Islet of Langerhans (tissue), 1 donor: Measurements from ENCODE around the gene COPG1.
"Not testable (repeated sequence)": the region's sequence is repeated elsewhere in the genome, so short reads cannot be mapped to it uniquely, and the experiment has no call there.

Experiments
- FAIRE-seq: peaks from one replicate; lab custom pipeline; 2011; peaks lifted over from hg19 to GRCh38; lab: Jason Lieb, UNC

The COPG1 gene

DNA sequence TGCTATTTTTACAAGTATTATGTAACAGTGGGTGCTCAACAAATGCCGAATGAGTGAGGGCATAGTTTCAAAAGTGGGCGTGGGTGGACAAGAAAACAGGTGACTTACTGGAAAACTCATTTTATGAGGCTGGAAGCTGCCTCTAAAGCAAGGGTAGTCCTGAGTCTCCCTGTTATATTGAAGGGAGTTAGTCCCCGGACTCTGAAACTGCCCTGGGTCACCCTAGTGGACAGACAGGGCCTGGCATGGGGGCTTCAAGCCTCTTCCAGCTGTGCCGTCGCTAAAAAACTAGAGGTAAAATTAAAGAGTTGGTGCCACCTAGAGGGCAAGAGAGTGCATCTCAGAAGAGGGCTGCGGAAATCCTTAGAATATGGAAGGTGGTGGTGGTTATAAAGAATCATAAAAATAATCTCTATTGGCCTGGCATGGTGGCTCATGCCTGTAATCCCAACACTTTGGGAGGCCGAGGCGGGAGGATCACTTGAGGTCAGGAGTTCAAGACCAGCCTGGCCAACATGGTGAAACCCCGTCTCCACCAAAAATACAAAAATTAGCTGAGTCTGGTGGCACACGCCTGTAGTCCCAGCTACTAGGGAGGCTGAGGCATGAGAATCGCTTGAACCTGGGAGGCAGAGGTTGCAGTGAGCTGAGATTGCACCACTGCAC, 3.6 kb upstream of the COPG1 start:
- FAIRE-seq, result not testable (repeated sequence)

DNA sequence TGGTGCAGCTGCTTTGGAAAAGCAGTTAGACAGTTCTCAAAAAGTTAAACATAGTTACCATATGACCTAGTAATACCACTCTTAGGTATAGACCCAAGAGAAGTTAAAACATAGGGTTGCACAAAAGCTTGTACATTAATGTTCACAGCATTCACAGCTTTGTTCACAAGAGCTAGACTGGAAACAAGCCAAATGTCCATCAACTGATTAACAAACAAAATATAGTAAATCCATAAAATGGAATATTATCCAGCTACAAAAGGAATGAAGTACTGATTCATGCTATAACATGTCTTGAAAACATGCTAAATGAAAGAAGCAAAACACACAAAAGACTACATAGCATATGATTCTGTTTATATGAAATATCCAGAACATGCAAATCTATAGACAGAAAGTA, 2.8 kb upstream of the COPG1 start:
- no peak for FAIRE-seq

DNA sequence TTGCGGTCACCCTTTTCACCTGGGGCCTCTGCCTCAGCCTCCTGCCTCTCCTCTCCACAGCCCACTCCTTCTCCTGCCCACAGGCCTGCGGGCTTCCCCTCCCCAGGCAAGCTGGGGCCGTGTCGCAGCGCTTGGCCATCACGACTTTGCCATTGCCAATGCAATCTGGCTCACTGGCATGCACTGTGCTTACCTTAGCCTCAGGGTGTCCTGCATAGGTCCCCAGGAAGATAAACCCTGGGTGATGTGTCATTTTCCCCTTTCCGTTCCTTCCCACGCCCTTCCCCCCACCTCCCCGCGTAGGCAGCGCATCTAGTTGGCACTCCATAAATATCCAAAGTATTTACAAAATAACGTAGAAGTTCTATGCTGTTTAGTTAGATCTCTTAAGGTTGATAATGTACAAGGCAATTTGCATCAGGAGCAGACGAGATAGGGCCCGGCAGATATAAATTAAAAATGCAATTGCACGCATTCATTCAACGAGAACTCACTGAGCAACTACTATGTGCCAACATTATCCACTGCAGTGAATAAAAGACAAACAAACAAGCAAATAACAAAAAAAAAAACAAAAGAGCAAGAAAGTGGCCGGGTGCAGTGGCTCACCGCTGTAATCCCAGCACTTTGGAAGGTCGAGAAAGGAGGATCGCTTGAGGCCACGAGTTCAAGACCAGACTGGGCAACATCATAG, 973 bp upstream of the COPG1 start:
- FAIRE-seq, result no peak

DNA sequence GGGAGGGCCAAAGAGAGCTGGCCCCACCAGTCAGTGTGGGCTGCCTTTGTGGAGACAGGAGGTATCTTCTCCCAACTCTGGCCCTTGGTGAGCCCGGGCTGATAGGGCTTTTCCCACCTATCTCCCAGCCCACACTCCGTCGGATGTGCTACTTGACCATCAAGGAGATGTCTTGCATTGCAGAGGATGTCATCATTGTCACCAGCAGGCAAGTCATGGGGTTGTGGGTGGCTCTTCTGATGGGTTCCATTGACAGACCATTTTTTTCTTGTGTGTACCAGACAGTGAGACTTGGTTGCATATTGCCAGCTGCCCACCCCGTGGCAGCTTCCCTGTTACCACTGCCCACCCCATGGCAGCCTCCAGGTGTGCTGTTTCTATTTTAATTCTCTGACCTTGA, 3.3 kb downstream of the COPG1 start:
- no peak for FAIRE-seq

DNA sequence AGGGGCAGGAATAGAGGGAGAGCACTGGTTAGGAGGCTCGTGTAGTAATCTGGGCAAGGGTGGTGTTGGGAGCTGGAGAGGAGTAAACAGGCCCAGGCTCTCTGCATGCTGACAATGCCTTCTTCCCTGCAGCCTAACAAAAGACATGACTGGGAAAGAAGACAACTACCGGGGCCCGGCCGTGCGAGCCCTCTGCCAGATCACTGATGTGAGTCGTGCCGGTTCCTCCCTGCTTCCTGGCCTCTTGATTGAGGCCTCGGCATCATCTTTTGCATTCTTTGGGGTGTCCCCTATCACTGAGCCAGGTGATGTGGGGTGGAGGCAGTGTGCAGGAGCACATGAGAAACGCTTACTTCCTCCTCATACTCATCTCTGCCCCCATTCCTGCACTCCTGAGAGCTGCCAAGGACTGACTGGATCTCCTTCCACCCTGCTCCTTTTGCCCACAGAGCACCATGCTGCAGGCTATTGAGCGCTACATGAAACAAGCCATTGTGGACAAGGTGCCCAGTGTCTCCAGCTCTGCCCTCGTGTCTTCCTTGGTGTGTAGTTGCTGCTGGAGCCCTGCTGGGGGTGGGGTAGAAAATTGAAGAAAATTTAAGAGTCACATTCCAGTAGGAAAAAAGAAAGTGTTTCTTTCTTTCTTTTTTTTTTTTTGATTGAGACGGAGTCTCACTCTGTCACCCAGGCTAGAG, 5.3 kb downstream of the COPG1 start:
- no peak for FAIRE-seq

DNA sequence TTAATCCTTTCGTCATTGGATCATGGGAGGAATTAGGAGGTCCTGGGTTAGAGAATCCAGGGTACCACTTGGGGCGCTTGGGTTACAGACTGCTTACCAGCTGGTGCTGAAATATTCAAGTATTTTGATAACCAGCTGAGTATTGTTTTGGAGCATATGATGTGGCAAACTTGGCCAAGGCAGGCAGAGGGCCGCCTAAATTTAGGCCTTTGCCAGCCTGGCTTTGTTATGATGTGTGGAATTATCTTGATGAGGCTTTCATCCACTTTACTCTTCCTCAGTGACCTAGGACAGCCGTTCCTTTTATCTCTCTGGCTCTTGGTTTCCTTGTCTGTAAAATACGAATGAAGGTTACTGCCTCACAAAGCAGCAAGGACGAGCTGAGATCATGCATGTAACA, 6.9 kb downstream of the COPG1 start:
- no peak for FAIRE-seq

DNA sequence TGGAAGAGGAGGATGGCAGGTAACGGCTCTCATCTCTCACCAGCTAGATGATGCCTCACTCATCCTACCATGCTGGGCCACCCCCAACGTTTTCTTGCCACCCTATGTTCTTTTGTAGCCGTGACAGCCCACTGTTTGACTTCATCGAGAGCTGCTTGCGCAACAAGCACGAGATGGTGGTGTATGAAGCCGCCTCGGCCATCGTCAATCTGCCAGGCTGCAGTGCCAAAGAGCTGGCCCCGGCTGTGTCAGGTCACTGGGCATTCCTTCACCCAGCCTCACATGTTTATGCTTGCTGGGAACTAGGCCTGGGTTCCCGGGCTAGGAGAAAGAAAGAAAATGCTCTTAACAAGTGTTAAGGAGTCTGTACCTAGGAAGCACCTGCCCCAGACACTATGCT, 8.2 kb downstream of the COPG1 start:
- no peak for FAIRE-seq

DNA sequence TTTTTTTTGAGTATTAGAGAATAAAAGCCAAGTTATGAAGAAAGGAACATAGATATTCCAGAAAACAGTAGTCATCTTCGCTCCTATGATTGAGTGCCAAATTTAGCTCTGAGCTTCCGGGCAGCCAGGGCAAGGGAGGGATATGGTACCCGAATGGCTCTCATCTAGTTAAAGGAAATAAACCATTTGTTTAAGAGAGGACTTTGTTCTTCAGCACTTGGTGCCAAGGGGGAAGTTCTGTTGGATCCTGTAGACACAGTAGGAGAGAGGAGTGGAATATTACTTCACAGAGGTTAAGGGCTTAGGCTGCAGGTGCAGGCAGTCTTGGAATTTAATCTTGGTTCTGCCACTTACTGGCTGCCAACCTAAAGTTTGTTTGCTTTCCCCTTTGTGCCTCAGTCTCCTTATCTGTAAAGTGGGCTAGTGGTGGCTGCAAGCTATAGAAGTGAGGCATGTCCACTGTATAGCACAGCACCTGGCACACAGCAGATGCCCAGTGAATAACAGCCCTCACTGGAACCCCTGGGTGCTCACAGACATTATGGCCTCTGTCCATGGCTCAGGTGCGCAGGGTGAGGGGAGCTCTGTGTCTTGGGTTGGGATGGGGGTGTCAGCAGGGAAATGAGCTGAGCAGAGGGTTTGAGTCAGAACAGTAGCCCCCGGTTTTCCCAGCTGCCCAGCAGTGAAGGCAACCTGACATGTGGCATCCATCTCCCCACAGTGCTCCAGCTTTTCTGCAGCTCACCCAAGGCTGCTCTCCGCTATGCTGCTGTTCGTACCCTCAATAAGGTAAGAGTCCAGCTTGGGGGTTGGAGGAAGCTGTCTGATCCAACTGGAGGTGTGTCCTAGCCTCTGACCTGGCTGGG, 10.4 kb downstream of the COPG1 start:
- no peak for FAIRE-seq

DNA sequence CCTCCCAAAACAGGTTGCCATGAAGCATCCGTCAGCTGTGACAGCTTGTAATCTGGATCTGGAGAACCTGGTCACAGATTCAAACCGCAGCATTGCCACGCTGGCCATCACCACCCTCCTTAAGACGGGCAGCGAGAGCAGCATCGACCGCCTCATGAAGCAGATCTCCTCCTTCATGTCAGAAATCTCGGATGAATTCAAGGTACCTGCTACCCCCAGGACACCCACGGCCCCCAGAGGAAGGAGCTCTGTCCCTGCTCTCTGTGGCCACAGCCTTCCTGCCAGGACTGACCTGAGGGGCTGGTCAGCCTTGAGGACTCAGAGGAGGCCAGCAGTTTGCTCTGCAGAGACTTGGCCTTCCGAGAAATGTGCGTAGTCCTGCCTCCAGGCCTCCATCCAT, 11.2 kb downstream of the COPG1 start:
- FAIRE-seq, result no peak

DNA sequence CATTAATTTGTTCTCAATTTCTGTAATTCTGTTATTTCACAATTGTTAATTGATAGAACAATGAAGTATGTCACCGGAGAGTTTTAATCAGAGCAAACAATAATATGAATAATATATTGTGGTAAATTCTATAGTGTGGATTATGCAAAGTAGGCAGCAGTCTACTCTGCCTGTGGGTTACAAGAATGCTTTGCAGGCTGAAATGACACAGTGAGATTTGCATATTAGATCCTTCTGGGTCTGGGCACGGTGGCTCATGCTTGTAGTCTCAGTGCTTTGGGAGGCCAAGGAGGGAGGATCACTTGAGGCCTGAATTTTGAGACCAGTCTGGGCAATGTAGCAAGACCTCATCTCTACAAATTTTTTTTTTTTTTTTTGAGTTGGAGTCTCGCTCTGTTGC, 12.5 kb downstream of the COPG1 start:
- no peak for FAIRE-seq

DNA sequence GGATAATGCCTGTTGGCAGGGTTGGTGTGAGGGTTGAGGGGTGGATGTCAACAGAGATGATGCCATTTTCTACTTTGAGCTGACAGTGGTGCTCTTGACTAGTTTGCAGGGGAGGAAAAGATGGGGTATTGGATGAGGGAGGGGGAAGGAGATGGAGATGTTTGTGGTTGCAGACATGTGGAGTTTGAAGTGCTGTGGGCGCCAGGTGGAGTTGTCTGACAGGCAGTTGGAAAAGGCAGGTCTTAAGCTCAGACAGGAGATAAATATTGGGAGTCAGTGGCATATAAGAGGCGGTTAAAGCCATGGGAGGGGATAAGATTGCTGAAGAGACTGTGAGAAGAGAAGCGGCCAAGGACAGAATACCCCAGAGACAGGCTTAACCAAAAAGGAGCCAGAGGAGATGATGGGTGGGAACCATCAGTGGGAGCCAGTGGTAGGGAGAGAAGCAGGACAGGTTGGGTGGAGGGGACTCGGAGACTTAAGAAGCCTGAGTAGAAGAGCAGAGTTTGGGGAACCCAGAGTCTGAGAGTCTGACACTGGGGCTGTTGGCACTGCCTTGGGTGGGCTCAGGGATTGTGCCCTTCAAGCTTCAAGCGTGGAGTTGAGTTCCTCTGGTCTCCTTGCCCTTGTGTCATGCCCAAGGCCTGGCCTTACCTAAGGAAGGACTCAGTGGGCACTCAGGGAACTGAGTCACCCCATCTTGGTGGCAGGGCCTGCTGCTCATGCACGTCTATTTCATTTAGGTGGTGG, 13.9 kb downstream of the COPG1 start:
- FAIRE-seq, result no peak

DNA sequence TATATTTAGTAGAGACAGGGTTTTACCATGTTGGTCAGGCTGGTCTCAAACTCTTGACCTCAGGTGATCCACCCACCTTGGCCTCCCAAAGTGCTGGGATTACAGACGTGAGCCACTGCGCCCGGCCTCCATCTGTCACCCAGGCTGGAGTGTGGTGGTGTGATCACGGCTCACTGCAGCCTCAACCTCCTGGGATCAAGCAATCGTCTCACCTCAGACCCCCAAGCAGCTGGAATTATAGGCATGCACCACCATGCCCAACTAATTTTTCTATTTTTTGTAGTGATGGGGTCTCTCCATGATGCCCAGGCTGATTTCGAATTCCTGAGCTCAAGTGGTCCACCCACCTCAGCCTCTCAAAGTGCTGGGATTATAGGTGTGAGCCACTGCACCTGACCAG, 15.6 kb downstream of the COPG1 start:
- FAIRE-seq, result not testable (repeated sequence)

DNA sequence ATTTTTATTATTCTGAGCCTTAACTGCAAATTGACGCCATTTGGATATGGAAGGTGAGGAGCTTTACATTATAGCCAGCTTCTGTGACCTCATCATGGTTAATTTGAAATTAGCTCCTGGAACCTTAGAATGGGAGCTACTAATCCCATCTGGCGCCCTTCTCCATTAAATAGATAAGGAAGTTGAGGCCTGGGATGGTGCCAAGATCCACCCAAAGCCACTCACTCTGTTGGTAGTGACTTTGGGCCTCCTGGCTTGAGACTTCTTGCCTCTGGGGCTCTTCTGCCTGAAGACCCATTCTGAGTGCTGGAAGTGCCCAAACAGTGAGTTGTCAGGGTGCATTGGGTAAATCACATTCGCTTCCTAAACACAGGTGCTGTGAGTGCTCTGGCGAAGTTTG, 17.2 kb downstream of the COPG1 start:
- no peak for FAIRE-seq

DNA sequence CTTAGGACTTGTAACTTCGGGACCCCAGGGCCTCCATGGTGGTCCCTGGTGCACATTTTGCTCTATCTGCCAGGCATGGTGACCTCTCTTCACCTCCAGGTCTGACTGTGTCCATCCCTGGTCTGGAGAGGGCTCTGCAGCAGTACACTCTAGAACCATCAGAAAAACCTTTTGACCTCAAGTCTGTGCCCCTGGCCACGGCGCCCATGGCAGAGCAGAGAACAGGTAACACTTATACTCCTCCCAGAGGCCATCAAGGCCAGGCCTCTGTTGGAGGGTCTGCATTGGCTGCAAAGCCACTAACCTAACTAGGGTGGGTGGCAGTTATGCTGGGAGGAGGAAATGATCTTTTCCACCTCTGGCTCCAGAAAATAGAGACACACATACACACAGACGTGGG, 19.0 kb downstream of the COPG1 start:
- FAIRE-seq, result no peak

DNA sequence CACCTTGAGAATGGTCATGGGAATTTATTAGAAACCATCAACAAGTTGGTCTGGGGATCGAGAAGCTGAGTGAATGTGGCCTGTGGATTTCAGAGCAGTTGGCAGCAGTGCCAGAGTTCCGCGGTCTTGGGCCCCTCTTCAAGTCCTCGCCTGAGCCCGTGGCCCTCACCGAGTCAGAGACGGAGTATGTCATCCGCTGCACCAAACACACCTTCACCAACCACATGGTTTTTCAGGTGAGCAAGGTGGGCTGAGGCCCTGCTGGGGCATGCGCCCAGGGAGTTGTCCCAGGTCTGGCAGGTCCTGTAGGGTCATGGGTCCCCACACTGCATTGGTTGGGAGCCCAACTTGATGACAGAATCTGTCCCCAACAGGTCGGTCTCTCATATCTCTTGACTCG, 22.3 kb downstream of the COPG1 start:
- no peak for FAIRE-seq

DNA sequence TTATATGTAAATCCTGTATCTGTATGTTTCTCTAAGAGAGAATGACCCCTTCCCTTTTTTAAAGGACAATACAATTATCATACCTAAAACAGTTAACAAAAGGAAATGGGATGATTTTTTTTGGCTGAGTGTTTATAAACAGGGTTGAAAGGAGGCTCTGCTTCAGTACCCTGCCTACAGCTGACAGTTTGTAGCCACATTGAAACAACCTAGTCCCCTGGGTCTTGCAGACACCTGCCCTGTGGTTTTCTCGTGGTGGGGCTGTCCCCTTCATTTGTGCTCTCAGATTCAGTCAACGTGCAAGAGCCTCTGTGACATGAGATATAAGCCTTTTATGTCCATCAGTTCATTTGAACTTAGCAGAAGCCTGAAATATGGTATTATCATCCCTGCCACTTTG, 27.0 kb downstream of the COPG1 start:
- FAIRE-seq, result no peak

DNA sequence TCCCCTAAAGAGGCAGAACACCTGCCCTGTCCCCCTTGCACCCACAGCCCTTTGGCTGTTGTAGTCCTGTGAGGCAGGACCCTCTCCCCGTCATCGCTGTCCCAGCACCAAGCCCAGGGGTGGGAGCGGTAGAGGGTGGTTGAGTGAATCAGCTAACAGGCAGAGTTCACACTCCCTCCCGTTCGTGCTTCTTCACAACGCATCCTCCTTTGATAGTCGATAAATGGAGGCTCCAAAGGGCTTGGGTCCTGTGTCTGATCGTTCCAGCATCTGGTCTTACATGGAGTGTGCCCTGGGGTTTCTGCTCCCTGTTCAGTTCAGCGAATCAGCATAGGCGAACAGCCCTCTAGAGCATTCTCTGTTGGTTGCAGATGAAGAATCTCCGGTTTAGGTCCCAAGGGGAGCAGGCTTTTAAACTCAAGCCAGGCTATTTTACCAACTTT, 28.4 kb downstream of the COPG1 start:
- FAIRE-seq, result no peak

DNA sequence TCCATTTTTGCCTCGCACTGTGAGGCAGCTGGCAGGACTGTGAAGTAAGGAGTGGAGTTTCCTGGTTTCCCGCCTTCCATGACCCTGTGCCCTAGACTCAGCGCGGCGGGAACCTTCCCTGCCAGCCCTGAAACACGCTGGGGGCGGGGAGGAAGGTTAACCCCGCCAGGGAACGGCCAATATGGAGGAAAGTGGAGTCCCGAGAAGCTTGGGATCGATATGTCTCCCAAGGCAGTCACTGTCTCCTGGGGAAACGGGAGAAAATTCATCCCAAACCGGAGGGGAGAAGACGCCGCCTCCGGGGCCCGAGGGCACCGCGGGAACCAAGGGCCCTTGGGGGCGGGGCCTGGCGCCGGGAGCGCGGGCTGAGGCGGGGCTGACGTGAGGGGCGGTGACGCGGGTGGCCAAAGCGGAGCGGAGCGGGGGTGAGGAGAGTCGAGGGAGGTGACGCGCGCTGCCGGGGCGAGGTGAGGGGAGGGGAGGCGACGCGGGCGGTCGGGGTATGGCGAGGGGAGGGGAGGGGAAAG, 29.1 kb downstream of the COPG1 start, which contains the start of gene HMCES:
TSS of gene HMCES (plus strand) at position 432 of the 527 bp plus-strand sequence. CDS start 863 bp downstream, outside the sequence.
- FAIRE-seq, result no peak

DNA sequence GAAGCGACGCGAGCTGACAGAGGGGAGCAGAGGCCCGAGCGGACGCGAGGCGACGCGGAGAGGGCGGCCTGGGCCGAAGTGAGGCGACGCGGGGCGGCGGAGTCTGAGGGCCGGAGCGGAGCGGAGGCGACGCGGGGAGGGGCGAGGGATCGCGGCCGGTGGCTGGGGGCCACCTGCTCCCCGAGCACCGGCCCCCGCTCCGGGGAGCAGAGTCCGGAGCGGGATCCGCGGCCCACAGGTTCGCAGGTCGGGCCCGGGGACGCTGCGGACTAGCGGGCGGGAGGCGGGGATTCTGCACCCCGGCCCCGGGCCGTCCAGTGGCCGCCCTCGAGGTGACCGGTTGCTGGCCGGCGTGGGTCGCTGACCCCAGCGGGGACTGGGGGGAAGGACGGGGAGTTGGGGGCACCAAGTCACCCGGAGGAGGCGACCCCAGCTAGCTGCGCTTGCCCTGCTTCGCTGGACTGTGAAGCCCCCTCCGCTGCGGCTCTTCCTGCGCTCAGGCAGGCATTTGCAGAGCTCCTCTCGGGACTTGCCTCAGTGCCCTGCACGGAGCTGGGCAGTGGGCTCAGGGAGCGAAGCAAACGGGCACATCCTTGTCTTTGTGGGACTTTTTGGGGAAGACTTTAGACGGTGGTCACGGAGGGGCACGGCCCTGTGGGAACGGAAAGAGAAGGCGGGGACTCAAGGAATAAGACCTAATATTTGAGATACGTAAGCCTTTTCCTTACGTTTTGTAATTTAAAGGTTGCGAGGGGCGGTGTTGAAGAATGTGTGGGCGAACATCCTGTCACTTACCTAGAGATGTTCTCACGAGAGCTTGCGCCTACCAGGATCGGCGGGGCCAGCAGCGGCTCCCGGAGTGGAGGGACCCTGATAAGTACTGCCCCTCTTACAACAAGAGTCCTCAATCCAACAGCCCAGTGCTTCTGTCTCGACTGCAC, 29.8 kb downstream of the COPG1 start:
- no peak for FAIRE-seq

DNA sequence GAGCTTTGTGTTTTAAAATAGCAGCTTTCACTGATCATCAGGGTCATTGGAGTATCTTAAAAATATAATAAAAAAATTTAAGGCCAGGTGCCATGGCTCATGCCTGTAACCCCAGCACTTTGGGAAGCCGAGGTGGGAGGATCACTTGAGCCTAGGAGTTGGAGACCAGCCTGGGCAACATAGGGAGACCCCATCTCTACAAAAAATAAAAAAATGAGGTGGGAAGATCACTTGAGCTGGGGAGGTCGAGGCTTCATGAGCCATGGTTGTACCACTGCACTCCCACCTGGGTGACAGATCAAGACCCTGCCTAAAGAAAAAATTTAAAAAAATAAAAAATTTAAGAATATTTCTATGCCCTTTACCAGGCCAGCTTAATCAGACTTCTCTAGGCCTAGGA, 30.8 kb downstream of the COPG1 start:
- FAIRE-seq, result no peak
